ENCODE measurements around the gene RSPH3. TPM values are rescaled to one million over a fixed set of nuclear protein-coding genes. Genes with fewer than 3 reads are reported as not detected.
"Not testable (repeated sequence)": the region's sequence is repeated elsewhere in the genome, so short reads cannot be mapped to it uniquely, and the experiment has no call there.

The RSPH3 gene
- total RNA-seq, 1 experiment from 2014 or later, result 4.2 TPM

- DNase-seq (ENCODE audit: low read depth), result no peak
- in situ Hi-C loops (cut with HindIII; ENCODE audit: low pct_unique_long_range_greater_than_20kb, low sequenced_read_pairs), result no loop called here
Measured at GRCh38 chr6:158993639-158994038, 6.4 kb downstream of the RSPH3 start.

DNA sequence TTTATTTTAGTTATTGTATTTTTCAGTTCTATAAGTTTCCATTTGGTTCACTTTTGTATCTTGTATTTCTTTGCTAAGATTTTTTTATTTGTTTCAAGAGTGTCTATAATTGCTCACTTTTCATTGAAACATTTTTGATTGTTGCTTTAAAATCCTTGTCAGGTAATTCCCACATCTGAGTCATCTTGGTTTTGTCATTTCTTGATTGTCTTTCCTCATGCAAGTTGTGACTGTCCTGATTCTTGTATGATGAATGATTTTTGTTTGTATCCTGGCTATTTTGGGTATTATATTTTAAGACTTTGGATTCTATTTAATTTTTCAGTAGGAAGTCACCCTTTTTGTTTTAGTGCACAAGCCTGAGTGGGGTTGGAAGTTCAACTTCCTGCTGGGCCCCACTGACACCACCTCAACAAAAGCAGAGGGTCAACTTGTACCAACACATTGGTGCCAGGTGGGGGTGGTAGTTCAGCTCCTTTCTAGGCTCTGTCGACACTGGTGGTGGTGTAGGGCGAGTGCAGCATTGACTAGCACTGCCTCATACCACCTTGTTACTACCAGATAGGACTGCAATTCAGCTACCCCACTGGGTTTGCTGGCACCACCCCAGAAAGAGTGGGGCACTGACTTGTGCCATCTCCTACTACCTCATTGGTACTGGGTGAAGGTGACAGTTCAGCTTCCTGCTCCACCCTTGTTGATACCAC lies 8.8 kb downstream of the RSPH3 start:
- in situ Hi-C loops (cut with HindIII; ENCODE audit: low pct_unique_long_range_greater_than_20kb, low sequenced_read_pairs), result no loop called here

DNA sequence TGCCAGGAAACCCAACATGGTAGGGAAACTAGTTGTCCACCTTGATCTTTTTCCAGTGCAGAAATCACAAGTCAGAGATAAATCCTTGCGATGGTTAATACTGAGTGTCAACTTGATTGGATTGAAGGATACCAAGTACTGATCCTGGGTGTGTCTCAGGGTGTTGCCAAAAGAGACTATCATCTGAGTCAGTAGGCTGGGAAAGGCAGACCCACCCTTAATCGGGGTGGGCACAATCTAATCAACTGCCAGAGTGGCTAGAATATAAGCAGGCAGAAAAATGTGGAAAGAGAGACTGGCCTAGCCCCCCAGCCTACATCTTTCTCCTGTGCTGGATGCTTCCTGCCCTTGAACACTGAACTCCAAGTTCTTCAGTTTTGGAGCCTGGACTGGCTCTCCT lies 10.3 kb downstream of the RSPH3 start:
- in situ Hi-C loops (cut with HindIII; ENCODE audit: low pct_unique_long_range_greater_than_20kb, low sequenced_read_pairs), result not testable (repeated sequence)

More for the DNA sequence above, 8.8 kb downstream of the RSPH3 start:
- DNase-seq (ENCODE audit: low read depth), result no peak

GRCh38 chr6:158988477-158988876 lies 11.5 kb downstream of the RSPH3 start:
- DNase-seq (ENCODE audit: low read depth), result no peak
- in situ Hi-C loops (cut with HindIII; ENCODE audit: low pct_unique_long_range_greater_than_20kb, low sequenced_read_pairs), result no loop called here

More for the DNA sequence above, 10.3 kb downstream of the RSPH3 start:
- DNase-seq (ENCODE audit: low read depth), result not testable (repeated sequence)

DNA sequence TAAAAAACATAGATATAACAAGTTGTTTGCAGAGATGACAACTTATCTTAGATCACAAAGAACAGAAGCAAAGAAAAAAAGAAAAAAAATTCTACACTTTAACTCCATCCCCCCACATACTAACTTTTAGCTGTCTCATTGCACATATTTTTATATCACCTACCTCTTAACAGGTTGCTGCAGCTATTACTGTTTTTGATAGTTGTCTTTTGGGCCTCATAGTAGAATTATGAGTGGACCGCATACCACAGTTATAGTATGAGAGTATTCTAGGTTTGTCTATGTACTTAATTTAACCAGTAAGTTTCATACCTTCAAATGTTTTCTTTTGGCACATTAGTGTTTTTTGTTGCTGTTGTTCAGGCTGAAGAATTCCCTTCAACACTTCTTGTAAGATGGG lies 12.3 kb downstream of the RSPH3 start:
- DNase-seq (ENCODE audit: low read depth), result no peak
- in situ Hi-C loops (cut with HindIII; ENCODE audit: low pct_unique_long_range_greater_than_20kb, low sequenced_read_pairs), result no loop called here

GRCh38 chr6:158978757-158979156 lies 21.2 kb downstream of the RSPH3 start:
- in situ Hi-C loops (cut with HindIII; ENCODE audit: low pct_unique_long_range_greater_than_20kb, low sequenced_read_pairs), result no loop called here
- DNase-seq (ENCODE audit: low read depth), result no peak

- in situ Hi-C loops (cut with HindIII; ENCODE audit: low pct_unique_long_range_greater_than_20kb, low sequenced_read_pairs), result no loop called here
- DNase-seq (ENCODE audit: low read depth), result no peak
Measured at GRCh38 chr6:158977382-158977781, 22.6 kb downstream of the RSPH3 start.

DNA sequence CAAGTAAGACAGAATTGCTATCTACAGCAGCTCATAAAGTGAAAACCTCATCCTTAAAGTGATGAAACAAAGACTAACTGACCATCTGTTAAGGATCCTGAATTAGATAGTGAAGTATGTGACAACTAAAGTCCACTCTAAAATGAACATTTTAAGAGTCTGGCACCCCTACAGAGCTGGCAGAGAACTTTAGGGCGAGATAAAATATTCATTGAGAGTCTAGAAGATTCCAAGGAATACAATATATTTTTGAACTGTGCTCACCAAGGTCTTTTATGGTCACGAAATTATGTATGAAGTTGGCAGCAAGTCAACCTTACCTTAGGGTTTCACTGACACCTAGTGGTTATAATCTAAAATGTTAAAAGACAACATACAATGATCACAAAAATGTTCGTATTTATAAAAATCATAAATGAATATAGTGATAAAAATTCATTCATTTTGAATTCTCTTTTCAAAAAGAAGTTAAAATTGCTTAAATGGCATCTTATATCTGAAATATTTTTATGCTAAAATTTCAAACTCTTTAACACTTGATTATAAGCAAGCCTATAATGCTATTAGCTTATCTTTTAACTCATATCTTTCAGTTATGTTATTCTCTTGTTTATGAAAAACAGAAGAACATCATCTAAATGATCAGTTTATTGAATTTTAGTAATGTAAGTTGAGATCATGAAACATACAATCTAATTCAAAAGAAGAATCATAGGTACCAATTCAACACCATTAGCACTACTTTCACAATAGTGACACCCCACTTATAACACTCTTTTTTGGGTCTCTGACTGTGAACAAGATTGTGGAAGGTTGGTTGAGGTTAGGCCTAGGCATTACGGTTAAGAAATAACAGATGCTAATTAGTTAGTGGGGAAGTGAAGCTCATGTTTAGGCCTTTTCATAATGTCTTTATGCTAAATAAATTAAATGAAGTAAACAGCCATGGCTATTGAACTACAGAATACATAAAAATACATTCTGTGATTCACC lies 27.5 kb downstream of the RSPH3 start:
- in situ Hi-C loops (cut with HindIII; ENCODE audit: low pct_unique_long_range_greater_than_20kb, low sequenced_read_pairs), result no loop called here
- DNase-seq (ENCODE audit: low read depth), result peak; percentile 28

DNA sequence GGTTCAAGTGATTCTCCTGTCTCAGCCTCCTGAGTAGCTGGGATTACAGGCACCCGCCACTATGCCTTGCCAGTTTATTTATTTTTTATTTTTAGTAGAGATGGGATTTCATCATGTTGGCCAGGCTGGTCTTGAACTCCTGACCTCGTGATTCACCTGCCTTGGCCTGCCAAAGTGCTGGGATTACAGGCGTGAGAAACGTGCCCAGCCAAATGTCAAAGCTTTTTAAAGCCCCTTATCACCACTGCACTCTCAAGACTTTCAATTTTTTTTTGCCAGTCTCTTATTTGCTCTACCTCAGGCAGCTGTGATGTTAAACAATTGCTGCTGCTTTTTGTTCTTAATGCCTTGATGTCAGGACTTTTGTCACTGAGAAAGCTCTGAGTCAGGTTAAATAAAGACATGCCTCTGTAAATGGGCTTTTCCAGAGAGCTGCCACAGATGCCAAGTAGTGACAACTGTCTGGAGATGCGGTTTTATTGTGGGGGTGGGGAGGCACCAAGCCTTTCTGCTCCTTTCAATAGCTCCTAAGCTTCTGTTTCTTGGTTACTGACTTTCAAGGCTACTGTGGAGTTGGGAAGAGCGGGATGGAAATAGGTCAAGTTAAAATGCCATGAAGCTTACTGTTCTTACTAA lies 29.2 kb downstream of the RSPH3 start:
- DNase-seq (ENCODE audit: low read depth), result no peak
- in situ Hi-C loops (cut with HindIII; ENCODE audit: low pct_unique_long_range_greater_than_20kb, low sequenced_read_pairs), result no loop called here

DNA sequence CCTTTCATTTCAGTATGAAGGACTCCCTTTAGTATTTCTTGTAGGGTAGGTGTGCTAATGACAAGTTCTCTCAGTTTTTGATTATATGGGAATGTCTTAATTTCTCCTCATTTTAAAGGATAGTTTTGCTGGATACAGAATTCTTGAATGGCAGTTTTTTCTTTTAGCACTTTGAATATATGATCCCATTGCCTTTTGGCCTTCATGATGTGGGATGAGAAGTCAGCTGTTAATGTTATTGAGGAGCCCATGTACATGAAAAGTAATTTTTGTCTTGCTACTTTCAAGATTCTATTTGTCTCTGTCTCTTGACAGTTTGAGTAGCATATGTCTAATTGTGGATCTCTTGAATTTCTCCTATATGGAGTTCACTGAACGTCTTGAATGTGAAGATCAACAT lies 30.9 kb downstream of the RSPH3 start:
- no peak for DNase-seq (ENCODE audit: low read depth)
- in situ Hi-C loops (cut with HindIII; ENCODE audit: low pct_unique_long_range_greater_than_20kb, low sequenced_read_pairs), result no loop called here

GRCh38 chr6:158963020-158963808 lies 36.8 kb downstream of the RSPH3 start:
- no peak for DNase-seq (ENCODE audit: low read depth)
- in situ Hi-C loops (cut with HindIII; ENCODE audit: low pct_unique_long_range_greater_than_20kb, low sequenced_read_pairs), result no loop called here

DNA sequence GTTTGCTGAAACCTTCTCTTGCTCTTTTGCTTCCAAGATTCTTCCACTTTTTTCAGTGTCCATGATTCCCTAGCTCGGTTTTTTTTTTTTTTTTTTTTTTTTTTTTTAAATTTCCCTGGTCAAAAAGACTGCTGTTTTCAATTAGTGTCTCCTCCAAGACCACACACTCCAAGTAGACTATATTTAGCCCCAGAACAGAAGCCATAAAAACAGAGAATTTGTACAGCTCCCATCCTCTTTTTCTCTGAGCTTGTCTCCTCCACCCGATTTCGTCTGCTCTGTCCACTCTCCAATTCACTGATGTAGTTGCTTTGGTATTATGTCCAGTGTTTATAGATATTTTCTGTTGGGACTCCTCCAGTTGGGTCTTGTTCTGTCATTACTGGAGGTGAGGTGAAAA lies 37.6 kb downstream of the RSPH3 start:
- DNase-seq (ENCODE audit: low read depth), result no peak

GRCh38 chr6:158960026-158960425 lies 40.0 kb downstream of the RSPH3 start:
- in situ Hi-C loops (cut with HindIII; ENCODE audit: low pct_unique_long_range_greater_than_20kb, low sequenced_read_pairs), result no loop called here
- no peak for DNase-seq (ENCODE audit: low read depth)

More for the DNA sequence above, 37.6 kb downstream of the RSPH3 start:
- in situ Hi-C loops (cut with HindIII; ENCODE audit: low pct_unique_long_range_greater_than_20kb, low sequenced_read_pairs), result no loop called here

DNA sequence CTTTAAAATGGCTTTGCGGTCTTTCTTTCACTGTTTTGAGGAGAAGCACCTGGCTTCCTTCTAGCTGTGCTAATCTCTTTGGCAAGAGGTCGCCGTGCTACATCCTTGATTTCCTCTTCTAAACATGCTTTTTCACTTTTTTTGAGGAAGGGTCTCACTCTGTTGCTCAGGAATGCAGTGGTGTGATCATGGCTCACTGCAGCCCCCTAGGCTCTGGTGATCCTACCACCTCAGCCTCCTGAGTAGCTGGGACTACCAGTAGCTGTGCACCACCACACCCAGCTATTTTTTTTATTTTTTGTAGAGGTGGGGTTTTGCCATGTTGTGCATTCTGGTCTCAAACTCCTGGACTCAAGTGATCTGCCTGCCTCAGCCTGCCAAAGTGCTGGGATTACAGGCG lies 40.5 kb downstream of the RSPH3 start:
- DNase-seq (ENCODE audit: low read depth), result no peak
- in situ Hi-C loops (cut with HindIII; ENCODE audit: low pct_unique_long_range_greater_than_20kb, low sequenced_read_pairs), result no loop called here

DNA sequence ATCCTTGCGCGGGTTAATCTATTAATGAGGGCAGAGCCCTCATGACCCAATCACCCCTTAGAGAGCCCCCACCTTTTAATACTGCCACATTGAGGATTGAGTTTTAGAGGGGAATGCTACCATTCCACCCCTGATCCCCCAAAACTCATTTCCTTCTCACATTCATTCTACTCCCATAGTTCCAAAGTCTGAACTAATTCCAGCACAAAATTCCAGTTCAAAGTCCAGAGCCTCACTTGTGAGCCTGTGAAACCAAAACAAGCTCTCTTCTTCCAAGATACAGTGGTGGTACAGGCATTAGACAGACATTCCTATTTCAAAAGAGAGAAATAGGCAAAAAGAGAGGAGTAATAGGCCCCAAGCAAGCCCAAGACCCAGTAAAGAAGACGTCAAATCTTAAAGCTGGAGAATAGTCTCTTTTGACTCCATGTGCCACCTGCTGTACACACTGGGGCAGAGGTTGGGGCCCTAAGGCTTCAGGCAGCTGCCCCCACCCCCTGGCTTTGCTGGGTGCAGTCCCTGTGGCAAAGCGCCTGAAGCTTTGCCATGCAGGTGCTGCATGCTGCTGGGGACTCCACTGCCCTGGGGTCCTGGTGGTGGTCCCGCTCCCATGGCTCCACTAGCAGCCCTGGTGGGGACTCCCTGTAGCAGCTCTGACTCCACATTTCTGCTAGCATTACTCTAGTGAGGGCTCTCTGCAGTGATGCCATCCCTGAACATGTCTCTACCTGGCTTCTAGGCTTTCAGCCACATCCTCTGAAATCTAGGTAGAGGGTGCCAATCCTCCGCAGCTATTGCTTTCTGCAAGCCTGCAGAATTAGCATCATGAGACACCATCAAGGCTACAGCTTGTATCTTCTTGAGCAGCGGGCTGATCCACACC lies 41.3 kb downstream of the RSPH3 start:
- in situ Hi-C loops (cut with HindIII; ENCODE audit: low pct_unique_long_range_greater_than_20kb, low sequenced_read_pairs), result no loop called here

DNA sequence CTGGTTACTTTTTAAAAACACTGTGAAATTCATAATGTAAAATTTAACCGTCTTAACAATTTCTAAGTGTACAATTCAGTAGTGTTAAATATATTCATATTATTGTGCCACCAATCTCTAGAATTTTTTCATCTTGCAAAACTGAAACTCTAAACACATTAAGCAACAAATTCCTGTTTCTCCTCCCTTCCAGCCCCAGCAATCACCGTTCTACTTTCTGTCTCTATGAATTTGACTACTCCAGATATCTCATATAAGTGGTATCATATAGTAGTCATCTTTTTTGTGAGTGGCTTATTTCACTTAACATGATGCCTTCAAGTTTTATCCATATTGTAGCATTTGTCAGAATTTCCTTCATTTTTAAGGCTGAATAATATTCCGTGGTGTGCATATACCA lies 44.7 kb downstream of the RSPH3 start:
- in situ Hi-C loops (cut with HindIII; ENCODE audit: low pct_unique_long_range_greater_than_20kb, low sequenced_read_pairs), result no loop called here
- DNase-seq (ENCODE audit: low read depth), result no peak

More for the DNA sequence above, 41.3 kb downstream of the RSPH3 start:
- no peak for DNase-seq (ENCODE audit: low read depth)

- in situ Hi-C loops (cut with HindIII; ENCODE audit: low pct_unique_long_range_greater_than_20kb, low sequenced_read_pairs), result no loop called here
Measured at GRCh38 chr6:158954753-158955152, 45.2 kb downstream of the RSPH3 start.

More at GRCh38 chr6:158954753-158955152, 45.2 kb downstream of the RSPH3 start:
- no peak for DNase-seq (ENCODE audit: low read depth)
